ENCODE data around the gene PCCA.

- TF ChIP-seq POLR2A (IDR thresholded peaks at IDR 0.05), result no peak
- TF ChIP-seq CTCF (IDR thresholded peaks at IDR 0.05), result no peak
- no peak for TF ChIP-seq EP300 (IDR thresholded peaks at IDR 0.05)
Measured at GRCh38 chr13:100552755-100553154, 463.9 kb downstream of the PCCA start.

All from tibial nerve (tissue), 4 donors.